HepG2 (cell line): ENCODE data around the gene DENND1C. TPM values are rescaled to one million over a fixed set of nuclear protein-coding genes. Genes with fewer than 3 reads are reported as not detected.

Experiments used
- AHR ChIP-seq: IDR thresholded peaks from 2 replicates; pipeline ENCODE4 v1.6.1; 2018; ENCODE audit warnings: missing genetic modification reagents, missing compliant biosample characterization
- CBX1 ChIP-seq: IDR thresholded peaks from one replicate; pipeline ENCODE4 v1.6.1; 2016; ENCODE audit warnings: antibody characterized with exemption, low read depth
- CENPT ChIP-seq: sonication (generic); formaldehyde crosslinking; IDR thresholded peaks from 2 replicates; pipeline ENCODE4 v1.8.0; 2022; ENCODE audit warnings: low read depth, mild to moderate bottlenecking, moderate library complexity, missing genetic modification reagents
- EED ChIP-seq: sonication (generic); formaldehyde crosslinking; IDR thresholded peaks from 2 replicates; pipeline ENCODE4 v1.5.0; 2020; ENCODE audit warnings: mild to moderate bottlenecking, missing genetic modification reagents
- FOXC1 ChIP-seq: sonication (generic); formaldehyde crosslinking; IDR thresholded peaks from 2 replicates; pipeline ENCODE4 v1.8.0; 2022; ENCODE audit warnings: mild to moderate bottlenecking, missing genetic modification reagents, borderline replicate concordance
- HNRNPH1 ChIP-seq: fragments of 200-400 bp; formaldehyde crosslinking; optimal IDR thresholded peaks from 2 replicates; pipeline ENCODE3; 2017; ENCODE audit warnings: mild to moderate bottlenecking, low read depth, low read length
- HOXA5 ChIP-seq: sonication (generic); formaldehyde crosslinking; IDR thresholded peaks from 2 replicates; pipeline ENCODE4 v1.4.0; 2020; ENCODE audit warnings: missing genetic modification reagents
- HOXA9 ChIP-seq: sonication (generic); formaldehyde crosslinking; IDR thresholded peaks from 2 replicates; pipeline ENCODE4 v1.8.1; 2022; ENCODE audit warnings: missing genetic modification reagents, mild to moderate bottlenecking, moderate library complexity, borderline replicate concordance
- MAFG ChIP-seq: sonication (generic); formaldehyde crosslinking; IDR thresholded peaks from 2 replicates; pipeline ENCODE4 v1.5.1; 2020; ENCODE audit warnings: mild to moderate bottlenecking, missing genetic modification reagents
- SATB2 ChIP-seq: sonication (generic); formaldehyde crosslinking; IDR thresholded peaks from 2 replicates; pipeline ENCODE4 v1.5.0; 2020; ENCODE audit warnings: missing genetic modification reagents
- SP2 ChIP-seq: sonication (generic); formaldehyde crosslinking; IDR thresholded peaks from 2 replicates; pipeline ENCODE4 v1.5.1; 2020; ENCODE audit warnings: mild to moderate bottlenecking, missing genetic modification reagents
- SRSF4 ChIP-seq: fragments of 200-400 bp; formaldehyde crosslinking; IDR thresholded peaks from one replicate; pipeline ENCODE4 v1.6.1; 2018; ENCODE audit warnings: mild to moderate bottlenecking, low read depth, low read length, moderate library complexity; ENCODE audit not compliant: poor library complexity, severe bottlenecking
- TAF1 ChIP-seq: sonication (generic); formaldehyde crosslinking; IDR thresholded peaks from 2 replicates; pipeline ENCODE4 v1.4.0; 2020; ENCODE audit warnings: missing genetic modification reagents
- ZKSCAN1 ChIP-seq: fragments of 150-350 bp; IDR thresholded peaks from 2 replicates; pipeline ENCODE4 v1.6.1; 2014; ENCODE audit warnings: low read length
- ZMYM2 ChIP-seq: sonication (generic); formaldehyde crosslinking; IDR thresholded peaks from 2 replicates; pipeline ENCODE4 v1.8.0; 2022; ENCODE audit warnings: mild to moderate bottlenecking, missing genetic modification reagents
- ZNF180 ChIP-seq: sonication (generic); formaldehyde crosslinking; IDR thresholded peaks from 2 replicates; pipeline ENCODE4 v1.4.0; 2020; ENCODE audit warnings: low read depth, missing genetic modification reagents, borderline replicate concordance
- ZNF292 ChIP-seq: sonication (generic); formaldehyde crosslinking; IDR thresholded peaks from 2 replicates; pipeline ENCODE4 v1.8.1; 2022; ENCODE audit warnings: mild to moderate bottlenecking, low read depth, missing genetic modification reagents, borderline replicate concordance
- ZNF468 ChIP-seq: sonication (generic); formaldehyde crosslinking; IDR thresholded peaks from 2 replicates; pipeline ENCODE4 v1.8.0; 2022; ENCODE audit warnings: mild to moderate bottlenecking, moderate library complexity, missing genetic modification reagents
- polyA plus RNA-seq, 8 experiments: library from polyadenylated mRNA; depleted of rRNA in 3 of 8; stranded (reverse) in 7 of 8; unstranded in 1 of 8; fragments of >200 nt; fragmentation: Illumina TruSeq in 4 of 8; extraction: Trizol in 4 of 8; gene quantifications; 2 replicates each; pipeline versions ENCODE4 v1.2.1 to v1.2.3, GENCODE V29; 2011 to 2016; ENCODE audit warnings: low read depth in 4 of 8, missing spikeins in 1 of 8, mixed read lengths in 1 of 8; ENCODE audit not compliant: insufficient read depth in 1 of 8
- total RNA-seq, 5 experiments: library from RNA; depleted of rRNA; stranded (reverse); fragments of >200 nt; fragmentation: Illumina TruSeq; extraction: Trizol; gene quantifications; 2 replicates each; pipeline ENCODE4 v1.2.3, GENCODE V29; 2016; ENCODE audit warnings: low read depth in 1 of 5
- TF ChIP-seq, protein P1 (sequence below): sonication (generic); formaldehyde crosslinking; IDR thresholded peaks from 2 replicates; pipeline ENCODE4 v1.5.1; 2020; ENCODE audit warnings: missing genetic modification reagents, mild to moderate bottlenecking, borderline replicate concordance
- TF ChIP-seq, protein P2 (sequence below): sonication (generic); formaldehyde crosslinking; IDR thresholded peaks from 2 replicates; pipeline ENCODE4 v1.5.0; 2020; ENCODE audit warnings: missing genetic modification reagents
- TF ChIP-seq, protein P3 (sequence below): sonication (generic); formaldehyde crosslinking; IDR thresholded peaks from 2 replicates; pipeline ENCODE4 v1.4.0; 2020; ENCODE audit warnings: mild to moderate bottlenecking, missing genetic modification reagents
- TF ChIP-seq, protein P4 (sequence below): sonication (generic); formaldehyde crosslinking; IDR thresholded peaks from 2 replicates; pipeline ENCODE4 v1.5.0; 2020; ENCODE audit warnings: missing genetic modification reagents
- TF ChIP-seq, protein P5 (sequence below): IDR thresholded peaks from 2 replicates; pipeline ENCODE4 v1.6.1; 2016; ENCODE audit warnings: low read depth

Gene DENND1C
- total and polyA plus RNA-seq, 2 of the 13 experiments (the other 11 are each of a cell fraction or from before 2014, with no cell fraction given): 0.04 to 0.73 TPM

DNA sequence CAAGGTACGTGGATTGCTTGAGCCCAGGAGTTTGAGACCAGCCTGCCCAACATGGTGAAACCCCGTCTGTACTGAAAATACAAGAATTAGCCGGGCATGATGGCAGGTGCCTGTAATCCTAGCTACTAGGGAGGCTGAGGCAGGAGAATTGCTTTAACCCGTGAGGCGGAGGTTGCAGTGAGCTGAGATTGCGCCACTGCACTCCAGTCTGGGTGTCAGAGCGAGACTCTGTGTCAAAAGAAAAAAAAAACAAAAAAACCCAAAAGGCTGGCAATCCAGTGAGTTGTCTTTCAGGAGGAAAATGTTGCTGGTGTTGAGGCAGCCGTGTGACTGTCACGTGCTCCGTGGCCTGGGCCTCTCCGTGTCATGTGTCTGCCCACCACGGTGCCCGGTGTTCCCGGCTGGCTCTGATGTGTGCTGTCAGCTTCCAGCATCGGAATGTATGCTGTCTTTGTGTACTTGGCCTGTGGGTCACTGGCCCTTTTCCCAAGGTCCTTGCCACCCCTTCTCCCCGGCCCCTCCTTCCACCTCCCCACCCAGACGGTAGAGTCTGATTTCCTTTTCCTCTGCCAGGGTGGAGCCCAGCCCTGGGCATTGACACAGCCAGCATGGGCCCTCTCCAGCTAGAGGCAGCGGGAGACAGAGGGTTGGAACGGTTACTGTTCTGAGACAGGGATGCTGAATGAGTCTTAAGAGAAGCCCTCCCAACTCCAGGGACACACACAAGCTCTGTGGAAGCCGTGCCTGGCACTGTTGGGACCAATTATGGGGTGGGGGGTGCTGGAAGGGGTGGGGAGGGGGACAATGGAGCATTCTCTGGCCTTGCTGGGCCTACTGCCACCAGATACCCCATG lies 27.8 kb upstream of the DENND1C start (continued):
- TF ChIP-seq, protein P1, sequence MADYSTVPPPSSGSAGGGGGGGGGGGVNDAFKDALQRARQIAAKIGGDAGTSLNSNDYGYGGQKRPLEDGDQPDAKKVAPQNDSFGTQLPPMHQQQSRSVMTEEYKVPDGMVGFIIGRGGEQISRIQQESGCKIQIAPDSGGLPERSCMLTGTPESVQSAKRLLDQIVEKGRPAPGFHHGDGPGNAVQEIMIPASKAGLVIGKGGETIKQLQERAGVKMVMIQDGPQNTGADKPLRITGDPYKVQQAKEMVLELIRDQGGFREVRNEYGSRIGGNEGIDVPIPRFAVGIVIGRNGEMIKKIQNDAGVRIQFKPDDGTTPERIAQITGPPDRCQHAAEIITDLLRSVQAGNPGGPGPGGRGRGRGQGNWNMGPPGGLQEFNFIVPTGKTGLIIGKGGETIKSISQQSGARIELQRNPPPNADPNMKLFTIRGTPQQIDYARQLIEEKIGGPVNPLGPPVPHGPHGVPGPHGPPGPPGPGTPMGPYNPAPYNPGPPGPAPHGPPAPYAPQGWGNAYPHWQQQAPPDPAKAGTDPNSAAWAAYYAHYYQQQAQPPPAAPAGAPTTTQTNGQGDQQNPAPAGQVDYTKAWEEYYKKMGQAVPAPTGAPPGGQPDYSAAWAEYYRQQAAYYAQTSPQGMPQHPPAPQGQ (CRISPR knock-in tag): no peak
- TF ChIP-seq CENPT (no peak), SRSF4 (no peak), ZNF292 (CRISPR knock-in tag) (0 out of 2 replicates have a peak, but pooled peaks have one; percentile 21), ZNF180 (CRISPR knock-in tag) (no peak), EED (CRISPR knock-in tag) (no peak), ZNF468 (CRISPR knock-in tag) (no peak), SP2 (CRISPR knock-in tag) (no peak), CBX1 (no peak), HOXA5 (CRISPR knock-in tag) (no peak), HNRNPH1 (no peak), FOXC1 (CRISPR knock-in tag) (no peak), AHR (CRISPR knock-in tag) (no peak), MAFG (CRISPR knock-in tag) (no peak), HOXA9 (CRISPR knock-in tag) (no peak), ZKSCAN1 (no peak), SATB2 (CRISPR knock-in tag) (peak; percentile 58; the same call in 1 of the 2 replicates), TAF1 (no peak), ZMYM2 (CRISPR knock-in tag) (no peak)
- TF ChIP-seq, protein P2, sequence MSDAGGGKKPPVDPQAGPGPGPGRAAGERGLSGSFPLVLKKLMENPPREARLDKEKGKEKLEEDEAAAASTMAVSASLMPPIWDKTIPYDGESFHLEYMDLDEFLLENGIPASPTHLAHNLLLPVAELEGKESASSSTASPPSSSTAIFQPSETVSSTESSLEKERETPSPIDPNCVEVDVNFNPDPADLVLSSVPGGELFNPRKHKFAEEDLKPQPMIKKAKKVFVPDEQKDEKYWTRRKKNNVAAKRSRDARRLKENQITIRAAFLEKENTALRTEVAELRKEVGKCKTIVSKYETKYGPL (CRISPR knock-in tag): no peak
- TF ChIP-seq, protein P3, sequence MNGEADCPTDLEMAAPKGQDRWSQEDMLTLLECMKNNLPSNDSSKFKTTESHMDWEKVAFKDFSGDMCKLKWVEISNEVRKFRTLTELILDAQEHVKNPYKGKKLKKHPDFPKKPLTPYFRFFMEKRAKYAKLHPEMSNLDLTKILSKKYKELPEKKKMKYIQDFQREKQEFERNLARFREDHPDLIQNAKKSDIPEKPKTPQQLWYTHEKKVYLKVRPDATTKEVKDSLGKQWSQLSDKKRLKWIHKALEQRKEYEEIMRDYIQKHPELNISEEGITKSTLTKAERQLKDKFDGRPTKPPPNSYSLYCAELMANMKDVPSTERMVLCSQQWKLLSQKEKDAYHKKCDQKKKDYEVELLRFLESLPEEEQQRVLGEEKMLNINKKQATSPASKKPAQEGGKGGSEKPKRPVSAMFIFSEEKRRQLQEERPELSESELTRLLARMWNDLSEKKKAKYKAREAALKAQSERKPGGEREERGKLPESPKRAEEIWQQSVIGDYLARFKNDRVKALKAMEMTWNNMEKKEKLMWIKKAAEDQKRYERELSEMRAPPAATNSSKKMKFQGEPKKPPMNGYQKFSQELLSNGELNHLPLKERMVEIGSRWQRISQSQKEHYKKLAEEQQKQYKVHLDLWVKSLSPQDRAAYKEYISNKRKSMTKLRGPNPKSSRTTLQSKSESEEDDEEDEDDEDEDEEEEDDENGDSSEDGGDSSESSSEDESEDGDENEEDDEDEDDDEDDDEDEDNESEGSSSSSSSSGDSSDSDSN: peak; percentile 47; the same call in 1 of the 2 replicates
- TF ChIP-seq, protein P4, sequence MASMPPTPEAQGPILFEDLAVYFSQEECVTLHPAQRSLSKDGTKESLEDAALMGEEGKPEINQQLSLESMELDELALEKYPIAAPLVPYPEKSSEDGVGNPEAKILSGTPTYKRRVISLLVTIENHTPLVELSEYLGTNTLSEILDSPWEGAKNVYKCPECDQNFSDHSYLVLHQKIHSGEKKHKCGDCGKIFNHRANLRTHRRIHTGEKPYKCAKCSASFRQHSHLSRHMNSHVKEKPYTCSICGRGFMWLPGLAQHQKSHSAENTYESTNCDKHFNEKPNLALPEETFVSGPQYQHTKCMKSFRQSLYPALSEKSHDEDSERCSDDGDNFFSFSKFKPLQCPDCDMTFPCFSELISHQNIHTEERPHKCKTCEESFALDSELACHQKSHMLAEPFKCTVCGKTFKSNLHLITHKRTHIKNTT (CRISPR knock-in tag): no peak
- TF ChIP-seq, protein P5, sequence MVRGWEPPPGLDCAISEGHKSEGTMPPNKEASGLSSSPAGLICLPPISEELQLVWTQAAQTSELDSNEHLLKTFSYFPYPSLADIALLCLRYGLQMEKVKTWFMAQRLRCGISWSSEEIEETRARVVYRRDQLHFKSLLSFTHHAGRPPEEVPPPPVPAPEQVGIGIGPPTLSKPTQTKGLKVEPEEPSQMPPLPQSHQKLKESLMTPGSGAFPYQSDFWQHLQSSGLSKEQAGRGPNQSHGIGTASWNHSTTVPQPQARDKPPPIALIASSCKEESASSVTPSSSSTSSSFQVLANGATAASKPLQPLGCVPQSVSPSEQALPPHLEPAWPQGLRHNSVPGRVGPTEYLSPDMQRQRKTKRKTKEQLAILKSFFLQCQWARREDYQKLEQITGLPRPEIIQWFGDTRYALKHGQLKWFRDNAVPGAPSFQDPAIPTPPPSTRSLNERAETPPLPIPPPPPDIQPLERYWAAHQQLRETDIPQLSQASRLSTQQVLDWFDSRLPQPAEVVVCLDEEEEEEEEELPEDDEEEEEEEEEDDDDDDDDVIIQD (CRISPR knock-in tag): no peak
